HG03521 (cell line): Measurements from ENCODE around the gene HSPA5.
"Not testable (repeated sequence)": the region's sequence is repeated elsewhere in the genome, so short reads cannot be mapped to it uniquely, and the experiment has no call there.

Experiments used
- ATAC-seq: cut with Tn5 transposase; IDR thresholded peaks from one replicate; pipeline ENCODE4 v1.9.1; 2021; ENCODE audit warnings: mild to moderate bottlenecking, moderate library complexity; ENCODE audit not compliant: unreplicated experiment

HSPA5 gene

DNA sequence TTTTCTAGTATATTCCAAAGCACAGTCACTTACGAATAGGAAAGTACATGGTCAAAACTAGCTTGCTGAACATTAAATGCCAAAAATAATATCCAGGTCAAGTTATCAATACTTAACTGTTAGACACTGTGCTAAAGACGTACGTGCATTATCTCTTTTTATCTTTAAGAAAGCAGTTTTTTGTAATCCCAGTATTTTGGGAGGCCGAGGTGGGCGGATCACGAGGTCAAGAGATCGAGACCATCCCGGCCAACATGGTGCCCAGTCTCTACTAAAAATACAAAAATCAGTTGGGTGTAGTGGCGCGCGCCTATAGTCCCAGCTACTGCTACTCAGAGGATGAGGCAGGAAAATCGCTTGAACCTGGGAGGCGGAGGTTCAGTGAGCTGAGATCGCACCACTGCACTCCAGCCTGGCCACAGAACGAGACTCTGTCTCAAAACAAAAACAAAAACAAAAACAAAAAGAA is 2.7 kb upstream of the HSPA5 start:
- no peak for ATAC-seq

DNA sequence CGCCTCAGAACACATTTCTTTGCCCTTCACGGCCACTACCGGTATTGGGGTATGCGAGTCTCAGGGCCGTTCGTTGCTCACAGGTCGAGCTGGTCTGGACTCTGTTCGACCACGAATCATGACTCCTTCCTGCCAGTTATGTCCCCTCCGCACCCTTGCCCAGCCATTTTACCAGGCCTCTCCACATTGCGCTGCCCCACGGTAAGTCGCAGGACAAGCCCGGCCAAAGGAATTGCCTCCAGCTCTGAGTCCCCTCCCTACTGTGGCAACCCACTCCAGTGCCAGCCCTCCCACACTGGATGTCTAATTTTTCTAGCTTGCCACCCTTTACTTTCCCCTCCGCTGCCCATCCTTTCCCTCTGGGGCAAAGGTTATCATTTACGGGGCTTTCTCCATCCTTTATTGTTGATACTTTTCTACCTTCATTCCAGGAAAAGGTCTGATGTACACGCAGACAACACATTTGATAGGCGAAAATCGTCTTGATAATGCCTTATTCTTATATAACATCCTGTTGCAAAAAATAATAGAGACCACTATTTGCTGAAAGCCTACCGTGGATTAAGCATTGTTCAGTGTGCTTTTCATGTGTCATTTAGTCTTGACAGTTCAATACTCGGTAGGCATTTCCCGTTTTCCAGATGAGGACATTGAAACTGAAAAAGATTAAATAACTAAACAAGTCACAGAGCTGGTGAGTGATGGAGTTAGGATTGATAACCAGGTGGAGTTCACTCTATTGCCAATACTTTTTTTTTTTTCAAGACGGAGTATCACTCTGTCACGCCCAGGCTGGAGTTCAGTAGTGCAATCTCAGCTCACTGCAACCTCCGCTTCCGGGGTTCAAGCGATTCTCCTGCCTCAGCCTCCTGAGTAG is 958 bp upstream of the HSPA5 start:
- ATAC-seq: no peak

DNA sequence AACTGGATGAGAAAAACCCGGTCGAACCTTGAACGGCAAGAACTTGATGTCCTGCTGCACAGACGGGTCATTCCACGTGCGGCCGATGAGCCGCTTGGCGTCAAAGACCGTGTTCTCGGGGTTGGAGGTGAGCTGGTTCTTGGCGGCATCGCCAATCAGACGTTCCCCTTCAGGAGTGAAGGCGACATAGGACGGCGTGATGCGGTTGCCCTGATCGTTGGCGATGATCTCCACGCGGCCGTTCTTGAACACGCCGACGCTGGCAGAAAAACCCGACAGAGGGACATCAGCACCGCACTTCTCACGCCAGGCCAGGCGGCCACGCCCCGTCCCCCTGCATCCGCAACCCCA is 519 bp downstream of the HSPA5 start:
- ATAC-seq: peak; percentile 5

DNA sequence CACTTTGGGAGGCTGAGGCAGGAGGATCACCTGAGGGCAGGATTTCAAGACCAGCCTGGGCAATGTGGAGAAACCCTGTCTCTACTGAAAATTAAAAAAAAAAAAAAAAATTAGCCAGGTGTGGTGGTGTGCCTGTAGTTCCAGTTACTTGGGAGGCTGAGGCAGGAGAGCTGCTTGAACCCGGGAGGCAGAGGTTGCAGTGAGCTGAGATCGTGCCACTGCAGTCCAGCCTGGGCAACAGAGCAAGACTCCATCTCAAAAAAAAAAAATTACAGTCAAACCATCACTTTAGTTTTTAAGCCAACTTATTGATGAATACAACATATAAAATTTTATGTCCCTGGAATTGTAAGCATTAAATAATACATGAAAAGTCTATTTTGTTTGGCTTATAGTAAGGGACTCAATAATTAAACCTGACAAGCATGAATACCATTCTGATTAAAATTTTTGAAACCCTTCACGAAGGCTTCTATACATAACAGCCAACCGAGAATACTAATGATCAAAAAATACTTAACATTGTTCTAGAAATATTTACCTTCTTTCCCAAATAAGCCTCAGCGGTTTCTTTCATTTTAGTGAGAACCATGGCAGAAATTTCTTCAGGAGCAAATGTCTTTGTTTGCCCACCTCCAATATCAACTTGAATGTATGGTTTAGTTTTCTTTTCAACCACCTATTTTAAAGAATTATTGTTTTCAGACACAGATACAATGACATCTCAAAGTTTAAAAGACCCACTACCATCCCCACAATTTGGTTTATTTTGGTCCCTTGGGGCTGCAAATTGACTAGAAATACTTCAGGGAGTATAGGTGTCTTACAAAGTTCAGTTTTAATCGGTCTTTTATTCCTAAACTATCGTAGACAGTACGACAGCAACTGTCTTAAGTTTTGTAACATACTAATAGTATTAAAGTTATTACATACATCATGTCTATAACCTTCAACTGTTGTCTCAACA is 1.2 kb downstream of the HSPA5 start:
- no peak for ATAC-seq

DNA sequence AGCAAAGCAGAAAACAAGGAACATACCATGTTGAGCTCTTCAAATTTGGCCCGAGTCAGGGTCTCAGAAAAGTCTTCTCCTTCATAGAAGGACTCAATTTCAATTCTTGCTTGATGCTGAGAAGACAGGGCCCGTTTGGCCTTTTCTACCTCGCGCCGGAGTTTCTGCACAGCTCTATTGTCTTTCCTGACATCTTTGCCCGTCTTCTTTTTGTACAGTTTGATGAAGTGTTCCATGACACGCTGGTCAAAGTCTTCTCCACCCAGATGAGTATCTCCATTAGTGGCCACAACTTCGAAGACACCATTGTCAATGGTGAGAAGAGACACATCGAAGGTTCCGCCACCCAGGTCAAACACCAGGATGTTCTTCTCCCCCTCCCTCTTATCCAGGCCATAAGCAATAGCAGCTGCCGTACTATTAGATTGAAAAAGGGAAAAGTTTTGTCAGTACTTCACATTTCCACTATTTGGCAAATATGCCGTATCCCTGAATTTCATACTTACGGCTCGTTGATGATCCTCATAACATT is 2.2 kb downstream of the HSPA5 start:
- ATAC-seq: no peak

DNA sequence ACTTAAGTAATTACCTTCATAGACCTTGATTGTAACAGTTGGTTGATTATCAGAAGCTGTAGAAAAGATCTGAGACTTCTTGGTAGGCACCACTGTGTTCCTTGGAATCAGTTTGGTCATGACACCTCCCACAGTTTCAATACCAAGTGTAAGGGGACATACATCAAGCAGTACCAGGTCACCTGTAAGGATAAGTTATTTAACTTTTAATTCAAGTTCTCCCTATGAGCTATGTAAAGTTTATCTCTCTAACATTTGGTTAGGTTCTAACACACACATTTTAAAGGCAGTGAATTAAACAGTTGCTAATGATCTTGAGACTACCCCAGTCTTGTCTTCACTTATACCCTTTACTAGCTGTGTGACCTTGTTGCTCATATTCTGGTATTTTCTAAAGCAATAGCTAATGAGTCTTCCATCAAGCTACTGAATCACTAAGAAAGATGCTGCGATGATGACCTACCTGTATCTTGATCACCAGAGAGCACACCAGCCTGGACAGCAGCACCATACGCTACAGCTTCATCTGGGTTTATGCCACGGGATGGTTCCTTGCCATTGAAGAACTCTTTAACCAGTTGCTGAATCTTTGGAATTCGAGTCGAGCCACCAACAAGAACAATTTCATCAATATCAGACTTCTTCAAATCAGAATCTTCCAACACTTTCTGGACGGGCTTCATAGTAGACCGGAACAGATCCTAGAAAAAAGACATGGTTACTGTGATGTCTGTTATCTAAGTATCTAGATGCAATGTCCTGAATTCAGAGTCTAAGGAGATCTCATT is 2.8 kb downstream of the HSPA5 start:
- no peak for ATAC-seq

DNA sequence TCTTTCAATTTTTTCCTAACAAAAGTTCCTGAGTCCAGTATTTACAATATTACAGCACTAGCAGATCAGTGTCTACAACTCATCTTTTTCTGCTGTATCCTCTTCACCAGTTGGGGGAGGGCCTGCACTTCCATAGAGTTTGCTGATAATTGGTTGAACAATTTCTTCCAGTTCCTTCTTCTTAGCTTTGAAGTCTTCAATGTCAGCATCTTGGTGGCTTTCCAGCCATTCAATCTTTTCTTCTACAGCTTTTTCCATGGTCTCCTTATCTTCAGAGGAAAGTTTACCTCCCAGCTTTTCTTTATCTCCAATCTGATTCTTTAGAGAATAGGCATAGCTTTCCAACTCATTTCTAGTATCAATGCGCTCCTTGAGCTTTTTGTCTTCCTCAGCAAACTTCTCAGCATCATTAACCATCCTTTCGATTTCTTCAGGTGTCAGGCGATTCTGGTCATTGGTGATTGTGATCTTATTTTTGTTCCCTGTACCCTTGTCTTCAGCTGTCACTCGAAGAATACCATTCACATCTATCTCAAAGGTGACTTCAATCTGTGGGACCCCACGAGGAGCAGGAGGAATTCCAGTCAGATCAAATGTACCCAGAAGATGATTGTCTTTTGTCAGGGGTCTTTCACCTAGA is 4.5 kb downstream of the HSPA5 start:
- not testable (repeated sequence) for ATAC-seq

DNA sequence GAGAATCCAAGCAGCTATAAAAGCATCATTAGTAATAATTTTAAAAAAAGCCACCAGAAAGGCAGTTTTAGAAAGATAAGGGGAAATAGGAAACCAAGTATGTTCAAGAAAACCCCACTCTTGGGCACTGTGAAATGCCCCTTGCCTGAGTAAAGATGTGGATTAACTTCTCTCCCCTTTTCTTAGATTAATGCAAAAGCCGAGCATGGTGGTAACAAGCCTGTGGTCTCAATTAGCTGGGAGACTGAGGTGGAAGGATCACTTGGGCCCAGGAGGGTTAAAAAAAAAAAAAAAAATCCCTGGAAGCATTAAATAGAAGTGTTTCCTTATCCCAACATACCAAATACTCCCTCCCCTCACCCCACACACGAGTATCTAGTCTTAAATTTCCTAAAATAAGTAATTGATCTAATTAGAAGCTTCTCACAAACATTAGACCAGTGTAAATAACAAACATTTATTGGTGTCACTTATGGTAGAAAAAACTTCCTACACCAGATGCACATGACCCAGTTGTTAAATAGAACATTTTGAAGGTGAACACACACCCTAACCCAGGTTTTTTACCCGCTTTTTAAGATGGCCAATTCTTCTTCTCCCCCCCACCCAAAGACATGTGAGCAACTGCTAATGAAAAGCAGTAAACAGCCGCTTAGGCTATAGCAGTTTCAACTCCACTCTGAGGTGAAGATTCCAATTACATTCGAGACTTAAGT is 5.2 kb downstream of the HSPA5 start:
- ATAC-seq: no peak

DNA sequence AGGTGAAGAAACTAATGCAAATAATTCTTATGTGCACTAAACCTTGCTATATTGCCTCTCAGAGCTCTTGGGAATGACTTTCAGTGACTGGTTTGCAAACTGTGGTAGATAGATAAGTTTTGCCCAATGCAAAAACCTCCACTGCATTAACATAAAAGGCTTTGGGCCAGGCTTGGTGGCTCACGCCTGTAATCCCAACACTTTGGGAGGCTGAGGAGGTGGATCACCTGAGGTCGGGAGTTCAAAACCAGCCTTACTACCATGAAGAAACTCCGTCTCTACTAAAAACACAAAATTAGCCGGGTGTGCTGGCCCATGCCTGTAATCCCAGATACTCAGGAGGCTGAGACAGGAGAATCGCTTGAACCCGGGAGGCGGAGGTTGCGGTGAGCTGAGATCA is 7.0 kb downstream of the HSPA5 start:
- ATAC-seq: not testable (repeated sequence)

DNA sequence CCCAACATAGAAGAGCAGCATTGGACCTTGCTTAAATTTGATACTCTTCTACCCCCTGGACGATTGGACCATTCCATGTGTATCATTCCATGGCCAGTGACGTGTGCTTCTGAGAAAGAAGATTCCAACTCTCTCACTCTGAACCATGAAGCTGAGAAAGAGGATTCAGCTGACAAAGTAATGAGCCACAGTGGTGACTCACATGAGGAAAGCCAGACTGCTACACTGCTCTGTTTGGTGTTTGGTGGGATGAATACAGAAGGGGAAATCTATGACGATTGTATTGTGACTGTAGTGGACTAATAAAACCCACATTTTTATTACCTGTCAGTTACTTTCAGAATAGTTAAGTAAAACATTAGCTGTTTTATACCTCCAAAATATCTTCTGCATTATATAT is 7.5 kb downstream of the HSPA5 start:
- no peak for ATAC-seq

DNA sequence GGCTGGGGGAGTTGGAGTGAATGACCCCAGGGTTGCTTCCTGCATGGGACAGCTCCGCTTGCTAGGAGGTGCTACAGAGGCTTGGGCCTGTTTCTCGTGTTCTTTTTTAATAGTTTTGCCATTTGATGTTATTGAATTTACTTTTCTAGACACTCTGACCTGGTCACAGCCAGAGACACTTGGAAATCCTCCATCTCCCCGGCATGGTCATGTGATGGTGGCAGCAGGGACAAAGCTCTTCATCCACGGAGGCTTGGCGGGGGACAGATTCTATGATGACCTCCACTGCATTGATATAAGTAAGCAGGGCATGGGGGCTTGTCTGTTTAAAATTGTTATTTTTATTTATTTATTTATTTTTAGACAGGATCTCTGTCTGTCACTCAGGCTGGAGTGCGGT is 13.4 kb downstream of the HSPA5 start:
- no peak for ATAC-seq

DNA sequence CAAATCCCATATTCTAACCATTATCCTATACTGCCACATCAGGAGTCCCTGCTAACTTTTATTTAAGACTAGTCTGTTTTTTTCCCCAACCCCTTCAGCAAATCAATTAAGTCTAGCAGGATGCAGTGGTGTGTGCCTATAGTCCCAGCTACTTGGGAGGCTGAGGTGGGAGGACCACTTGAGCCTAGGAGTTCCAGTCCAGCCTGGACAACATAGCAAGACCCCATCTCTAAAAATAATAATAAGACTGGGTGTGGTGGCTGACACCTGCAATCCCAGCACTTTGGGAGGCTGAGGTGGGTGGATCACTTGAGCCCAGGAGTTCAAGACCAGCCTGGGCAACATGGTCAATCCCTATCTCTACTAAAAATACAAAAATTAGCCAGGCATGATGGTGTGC is 16.3 kb downstream of the HSPA5 start:
- not testable (repeated sequence) for ATAC-seq

DNA sequence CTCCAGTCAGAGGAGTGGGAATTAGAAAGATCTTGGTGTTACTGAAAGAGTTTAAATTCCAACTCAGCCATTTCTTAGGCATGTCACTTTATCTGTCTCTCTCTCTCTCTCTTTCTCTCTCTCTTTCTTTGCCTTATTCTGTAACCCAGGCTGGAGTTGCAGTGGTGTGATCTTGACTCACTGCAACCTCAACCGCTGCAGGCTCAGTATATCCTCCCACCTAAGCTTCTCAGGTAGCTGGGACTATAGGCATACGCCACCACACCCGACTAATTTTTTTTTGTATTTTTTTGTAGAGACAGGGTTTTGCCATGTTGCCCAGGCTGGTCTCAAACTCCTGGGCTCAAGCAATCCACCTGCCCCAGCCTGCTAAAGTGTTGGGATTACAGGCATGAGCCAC is 22.5 kb downstream of the HSPA5 start:
- no peak for ATAC-seq

DNA sequence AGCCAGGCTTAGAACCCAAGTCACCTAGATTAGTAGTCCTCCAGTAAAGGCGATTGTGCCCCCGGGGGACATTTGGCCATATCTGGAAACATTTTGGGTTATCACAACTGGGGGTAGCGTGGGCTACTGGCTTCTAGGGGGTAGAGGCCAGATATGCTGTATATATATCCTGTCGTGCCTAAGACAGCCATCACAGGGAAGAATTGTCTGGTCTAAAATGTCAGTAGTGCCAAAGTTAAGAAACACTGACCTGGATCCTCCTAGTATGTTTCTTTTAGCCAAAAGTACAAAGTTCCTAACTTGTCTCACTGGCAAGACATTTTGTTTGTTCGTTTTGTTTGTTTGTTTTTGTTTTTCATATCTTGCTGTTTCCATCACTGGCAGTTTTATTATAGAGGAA is 27.0 kb downstream of the HSPA5 start:
- no peak for ATAC-seq

DNA sequence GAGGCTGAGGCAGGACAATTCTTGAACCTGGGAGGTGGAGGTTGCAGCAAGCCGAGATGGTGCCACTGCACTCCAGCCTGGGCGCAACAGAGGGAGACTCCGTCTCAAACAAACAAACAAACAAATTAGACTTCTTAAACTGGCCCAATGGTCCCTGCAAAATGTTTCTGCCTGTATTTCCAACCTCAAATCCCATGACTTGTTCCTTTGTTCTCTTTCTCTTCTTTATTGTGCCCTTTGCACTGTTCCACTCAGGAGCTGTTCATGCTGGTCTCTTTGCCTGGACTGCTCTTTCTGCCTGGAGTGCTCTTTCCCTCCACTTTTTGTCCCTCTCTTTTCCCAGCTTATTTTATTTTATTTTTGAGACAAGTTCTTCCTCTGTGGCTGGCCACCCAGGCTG is 36.7 kb downstream of the HSPA5 start:
- ATAC-seq: no peak

DNA sequence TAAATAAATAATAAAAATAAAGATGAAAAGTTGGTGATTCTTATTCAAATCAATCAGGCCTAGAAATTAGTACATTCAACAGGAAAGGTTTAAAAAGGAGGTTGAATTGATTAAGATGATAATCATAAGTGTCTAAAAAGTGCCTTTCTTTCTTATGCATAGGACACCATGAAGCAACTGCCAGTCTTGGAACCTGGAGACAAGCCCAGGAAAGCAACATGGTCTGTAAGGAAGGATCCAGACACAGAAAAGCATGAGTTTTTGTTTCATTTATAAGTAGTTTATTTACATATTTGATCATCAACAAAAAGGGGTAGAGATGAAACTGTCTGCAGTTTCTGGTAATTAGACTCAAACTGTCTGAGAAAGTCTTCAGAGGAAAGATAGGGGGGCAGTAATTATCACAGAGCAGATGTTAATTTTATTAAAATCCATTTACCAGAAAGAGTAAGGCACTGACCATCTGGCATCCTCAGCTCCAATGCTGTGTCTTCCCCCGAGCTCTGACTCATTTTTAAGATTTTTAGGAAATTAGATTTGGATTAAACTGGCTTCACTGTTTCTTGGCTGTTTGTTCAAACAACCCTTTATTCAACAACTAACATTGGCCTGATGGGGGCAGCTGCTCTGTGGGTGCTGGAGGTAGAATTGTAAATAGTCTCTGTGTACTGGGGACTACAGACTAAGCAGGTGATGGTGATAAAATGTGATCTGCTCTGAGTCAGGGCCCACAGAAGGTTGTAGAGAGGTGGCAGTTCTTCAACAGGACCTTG is 38.1 kb downstream of the HSPA5 start:
- no peak for ATAC-seq

DNA sequence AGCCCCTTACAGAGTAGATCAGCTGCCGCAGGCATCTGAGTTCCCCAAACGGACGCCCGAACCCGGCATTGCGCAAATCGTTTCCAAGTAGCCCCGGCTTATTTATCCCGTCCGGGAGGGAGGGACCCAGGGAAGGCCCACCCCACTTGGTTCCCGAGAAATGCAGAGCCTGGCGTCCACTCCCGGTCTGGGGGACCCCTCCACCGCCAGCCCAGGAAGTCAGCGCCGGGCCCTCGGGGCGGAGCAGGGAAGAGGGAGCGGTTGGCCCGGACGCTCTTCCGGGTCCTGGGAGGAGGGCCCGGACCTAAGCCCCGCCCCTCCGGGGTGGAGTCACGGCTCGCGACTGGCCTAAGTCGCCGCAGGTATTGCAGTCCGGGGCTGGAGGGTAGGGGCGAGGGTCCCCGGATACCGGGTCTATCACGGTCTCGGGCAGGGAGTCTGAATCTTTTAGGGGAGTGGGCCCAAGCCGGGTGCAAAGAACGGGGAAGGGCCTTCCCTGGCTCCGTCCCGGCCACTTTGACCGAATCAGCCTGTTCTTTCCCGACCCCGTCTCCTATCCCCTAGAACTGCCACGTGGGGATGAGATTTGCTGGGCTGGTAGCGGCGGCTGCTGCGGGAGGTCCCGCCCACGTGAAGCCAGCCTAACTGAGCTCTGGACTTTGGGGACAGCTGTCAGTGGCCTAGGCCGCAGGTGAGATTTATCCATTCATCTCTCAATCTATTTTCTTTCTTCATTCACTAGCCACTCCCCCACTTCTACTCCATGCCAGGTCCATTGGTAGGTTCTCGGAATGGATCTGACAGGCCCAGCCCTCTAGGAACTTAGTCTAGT is 40.7 kb downstream of the HSPA5 start, which contains the start of gene RABEPK:
Gene RABEPK, plus strand, starts transcription at position 327 of the 832 bp plus-strand sequence. CDS start 2,472 bp downstream, outside the sequence.
- ATAC-seq: peak; percentile 98

DNA sequence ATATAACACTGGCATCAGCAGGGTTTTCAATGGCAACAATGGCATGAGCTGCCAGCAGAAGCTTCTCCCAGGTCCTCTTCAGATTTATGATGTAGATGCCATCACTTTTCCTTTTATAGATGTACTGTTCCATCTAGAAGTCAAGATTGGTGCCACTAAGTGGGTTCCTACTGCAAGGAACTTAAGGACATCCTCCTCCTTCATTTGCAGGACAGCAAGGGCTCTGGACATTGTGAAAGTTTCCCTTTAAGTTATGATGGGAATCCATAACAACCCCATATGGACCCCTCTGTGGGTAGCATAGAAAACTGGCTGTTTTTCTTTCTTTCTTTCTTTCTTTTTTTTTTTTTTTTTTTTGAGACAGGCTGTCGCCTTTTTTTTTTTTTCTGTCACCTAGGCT is 45.6 kb downstream of the HSPA5 start:
- not testable (repeated sequence) for ATAC-seq
